WTC11 (cell line): ENCODE results near the gene MTURN.

ENCODE experiments used
- AFF4 ChIP-seq: sonication (generic); formaldehyde crosslinking; IDR thresholded peaks from 2 replicates; pipeline ENCODE4 v1.8.1; 2023; ENCODE audit warnings: mild to moderate bottlenecking, missing genetic modification reagents, borderline replicate concordance
- CREB1 ChIP-seq: sonication (generic); formaldehyde crosslinking; IDR thresholded peaks from 2 replicates; pipeline ENCODE4 v1.8.0; 2023; ENCODE audit warnings: mild to moderate bottlenecking, missing genetic modification reagents
- CTCF ChIP-seq: fragments of 200-600 bp; IDR thresholded peaks from 2 replicates; pipeline ENCODE4 v1.8.0; 2022; ENCODE audit warnings: antibody characterized with exemption
- E2F4 ChIP-seq: sonication (generic); formaldehyde crosslinking; IDR thresholded peaks from 2 replicates; pipeline ENCODE4 v1.8.1; 2022; ENCODE audit warnings: low read depth, mild to moderate bottlenecking, moderate library complexity, missing genetic modification reagents, borderline replicate concordance
- FOXJ3 ChIP-seq: sonication (generic); formaldehyde crosslinking; IDR thresholded peaks from 2 replicates; pipeline ENCODE4 v1.9.0; 2021; ENCODE audit warnings: missing genetic modification reagents, mild to moderate bottlenecking, borderline replicate concordance

GRCh38 chr7:30159698-30160143 is 24.9 kb downstream of the MTURN start:
- TF ChIP-seq CTCF (no peak), FOXJ3 (CRISPR knock-in tag) (no peak), AFF4 (CRISPR knock-in tag) (no peak), CREB1 (CRISPR knock-in tag) (no peak), E2F4 (CRISPR knock-in tag) (no peak)
